Eye (tissue), 1 donor: ENCODE measurements around the gene ADGRL2.
"Not testable (repeated sequence)": the region's sequence is repeated elsewhere in the genome, so short reads cannot be mapped to it uniquely, and the experiment has no call there.

Source experiments
- DNase-seq: peaks from one replicate; pipeline ENCODE4 v3.0.0-alpha.2; 2015

Gene ADGRL2

GRCh38 chr1:81850031-81850430 is 49.3 kb downstream of the ADGRL2 start:
- no peak for DNase-seq

- no peak for DNase-seq
Measured at GRCh38 chr1:81850495-81850894, 49.8 kb downstream of the ADGRL2 start.

GRCh38 chr1:81851217-81851616 is 50.5 kb downstream of the ADGRL2 start:
- DNase-seq = no peak

GRCh38 chr1:81852961-81853360 is 52.2 kb downstream of the ADGRL2 start:
- no peak for DNase-seq

GRCh38 chr1:81867235-81867634 is 66.5 kb downstream of the ADGRL2 start:
- no peak for DNase-seq

- no peak for DNase-seq
Measured at GRCh38 chr1:81869307-81869706, 68.6 kb downstream of the ADGRL2 start.

- DNase-seq = not testable (repeated sequence)
Measured at GRCh38 chr1:81871091-81871490, 70.4 kb downstream of the ADGRL2 start.

- no peak for DNase-seq
Measured at GRCh38 chr1:81873946-81874345, 73.2 kb downstream of the ADGRL2 start.

- peak; percentile 39 for DNase-seq
Measured at GRCh38 chr1:81874461-81874860, 73.7 kb downstream of the ADGRL2 start.

- DNase-seq = peak; percentile 88
Measured at GRCh38 chr1:81874940-81875339, 74.2 kb downstream of the ADGRL2 start.

GRCh38 chr1:81876901-81877733 is 76.4 kb downstream of the ADGRL2 start:
- no peak for DNase-seq

- DNase-seq = no peak
Measured at GRCh38 chr1:81877940-81878339, 77.2 kb downstream of the ADGRL2 start.

- no peak for DNase-seq
Measured at GRCh38 chr1:81878538-81878937, 77.8 kb downstream of the ADGRL2 start.

- no peak for DNase-seq
Measured at GRCh38 chr1:81880781-81881180, 80.0 kb downstream of the ADGRL2 start.

- DNase-seq = no peak
Measured at GRCh38 chr1:81885291-81885690, 84.6 kb downstream of the ADGRL2 start.

GRCh38 chr1:81886292-81886691 is 85.6 kb downstream of the ADGRL2 start:
- DNase-seq = not testable (repeated sequence)

GRCh38 chr1:81887421-81888144 is 86.8 kb downstream of the ADGRL2 start:
- no peak for DNase-seq

- DNase-seq = no peak
Measured at GRCh38 chr1:81889166-81889565, 88.4 kb downstream of the ADGRL2 start.

- DNase-seq = no peak
Measured at GRCh38 chr1:81894867-81895266, 94.1 kb downstream of the ADGRL2 start.

GRCh38 chr1:81899214-81899821 is 98.6 kb downstream of the ADGRL2 start:
- DNase-seq = no peak

GRCh38 chr1:81907575-81907974 is 106.8 kb downstream of the ADGRL2 start:
- DNase-seq = no peak

- no peak for DNase-seq
Measured at GRCh38 chr1:81912383-81912782, 111.6 kb downstream of the ADGRL2 start.

- no peak for DNase-seq
Measured at GRCh38 chr1:81915937-81916336, 115.2 kb downstream of the ADGRL2 start.

GRCh38 chr1:81920245-81920740 is 119.6 kb downstream of the ADGRL2 start:
- DNase-seq = peak; percentile 91
